ENCODE data around the gene ZBTB6.

DNA sequence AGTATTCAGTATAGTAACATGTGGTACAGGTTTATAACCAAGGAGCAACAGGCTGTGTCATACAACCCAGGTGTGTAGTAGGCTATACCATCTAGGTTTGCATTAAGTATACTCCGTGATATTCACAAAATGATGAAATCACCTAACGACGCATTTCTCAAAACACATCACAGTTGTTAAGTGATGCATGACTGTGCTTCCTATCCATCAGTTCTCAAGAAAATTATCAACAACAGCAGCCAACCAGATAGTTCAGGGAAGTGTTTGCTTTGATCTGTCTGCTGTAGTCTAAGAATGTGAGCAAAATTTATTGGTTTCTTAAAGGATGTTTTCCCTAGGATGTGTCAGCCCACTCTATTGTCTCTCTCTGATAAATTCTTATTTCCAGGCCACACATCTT is 10.8 kb upstream of the ZBTB6 start:
- TF ChIP-seq, protein P1, sequence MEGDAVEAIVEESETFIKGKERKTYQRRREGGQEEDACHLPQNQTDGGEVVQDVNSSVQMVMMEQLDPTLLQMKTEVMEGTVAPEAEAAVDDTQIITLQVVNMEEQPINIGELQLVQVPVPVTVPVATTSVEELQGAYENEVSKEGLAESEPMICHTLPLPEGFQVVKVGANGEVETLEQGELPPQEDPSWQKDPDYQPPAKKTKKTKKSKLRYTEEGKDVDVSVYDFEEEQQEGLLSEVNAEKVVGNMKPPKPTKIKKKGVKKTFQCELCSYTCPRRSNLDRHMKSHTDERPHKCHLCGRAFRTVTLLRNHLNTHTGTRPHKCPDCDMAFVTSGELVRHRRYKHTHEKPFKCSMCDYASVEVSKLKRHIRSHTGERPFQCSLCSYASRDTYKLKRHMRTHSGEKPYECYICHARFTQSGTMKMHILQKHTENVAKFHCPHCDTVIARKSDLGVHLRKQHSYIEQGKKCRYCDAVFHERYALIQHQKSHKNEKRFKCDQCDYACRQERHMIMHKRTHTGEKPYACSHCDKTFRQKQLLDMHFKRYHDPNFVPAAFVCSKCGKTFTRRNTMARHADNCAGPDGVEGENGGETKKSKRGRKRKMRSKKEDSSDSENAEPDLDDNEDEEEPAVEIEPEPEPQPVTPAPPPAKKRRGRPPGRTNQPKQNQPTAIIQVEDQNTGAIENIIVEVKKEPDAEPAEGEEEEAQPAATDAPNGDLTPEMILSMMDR (IDR thresholded peaks at IDR 0.05) = no peak
- no peak for TF ChIP-seq POLR2A (IDR thresholded peaks at IDR 0.05)
- no peak for TF ChIP-seq POLR2AphosphoS5 (IDR thresholded peaks at IDR 0.05)

Data from breast epithelium (tissue), 3 donors.